GM19193 (cell line): ENCODE results near the gene EXOC6.

Experiments
- POLR2A ChIP-seq: IDR thresholded peaks from 4 replicates; pipeline ENCODE4 v1.6.1; 2011; ENCODE audit not compliant: insufficient read depth, insufficient read length; ENCODE audit errors: extremely low read depth

The EXOC6 gene, protein sequence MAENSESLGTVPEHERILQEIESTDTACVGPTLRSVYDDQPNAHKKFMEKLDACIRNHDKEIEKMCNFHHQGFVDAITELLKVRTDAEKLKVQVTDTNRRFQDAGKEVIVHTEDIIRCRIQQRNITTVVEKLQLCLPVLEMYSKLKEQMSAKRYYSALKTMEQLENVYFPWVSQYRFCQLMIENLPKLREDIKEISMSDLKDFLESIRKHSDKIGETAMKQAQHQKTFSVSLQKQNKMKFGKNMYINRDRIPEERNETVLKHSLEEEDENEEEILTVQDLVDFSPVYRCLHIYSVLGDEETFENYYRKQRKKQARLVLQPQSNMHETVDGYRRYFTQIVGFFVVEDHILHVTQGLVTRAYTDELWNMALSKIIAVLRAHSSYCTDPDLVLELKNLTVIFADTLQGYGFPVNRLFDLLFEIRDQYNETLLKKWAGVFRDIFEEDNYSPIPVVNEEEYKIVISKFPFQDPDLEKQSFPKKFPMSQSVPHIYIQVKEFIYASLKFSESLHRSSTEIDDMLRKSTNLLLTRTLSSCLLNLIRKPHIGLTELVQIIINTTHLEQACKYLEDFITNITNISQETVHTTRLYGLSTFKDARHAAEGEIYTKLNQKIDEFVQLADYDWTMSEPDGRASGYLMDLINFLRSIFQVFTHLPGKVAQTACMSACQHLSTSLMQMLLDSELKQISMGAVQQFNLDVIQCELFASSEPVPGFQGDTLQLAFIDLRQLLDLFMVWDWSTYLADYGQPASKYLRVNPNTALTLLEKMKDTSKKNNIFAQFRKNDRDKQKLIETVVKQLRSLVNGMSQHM

DNA sequence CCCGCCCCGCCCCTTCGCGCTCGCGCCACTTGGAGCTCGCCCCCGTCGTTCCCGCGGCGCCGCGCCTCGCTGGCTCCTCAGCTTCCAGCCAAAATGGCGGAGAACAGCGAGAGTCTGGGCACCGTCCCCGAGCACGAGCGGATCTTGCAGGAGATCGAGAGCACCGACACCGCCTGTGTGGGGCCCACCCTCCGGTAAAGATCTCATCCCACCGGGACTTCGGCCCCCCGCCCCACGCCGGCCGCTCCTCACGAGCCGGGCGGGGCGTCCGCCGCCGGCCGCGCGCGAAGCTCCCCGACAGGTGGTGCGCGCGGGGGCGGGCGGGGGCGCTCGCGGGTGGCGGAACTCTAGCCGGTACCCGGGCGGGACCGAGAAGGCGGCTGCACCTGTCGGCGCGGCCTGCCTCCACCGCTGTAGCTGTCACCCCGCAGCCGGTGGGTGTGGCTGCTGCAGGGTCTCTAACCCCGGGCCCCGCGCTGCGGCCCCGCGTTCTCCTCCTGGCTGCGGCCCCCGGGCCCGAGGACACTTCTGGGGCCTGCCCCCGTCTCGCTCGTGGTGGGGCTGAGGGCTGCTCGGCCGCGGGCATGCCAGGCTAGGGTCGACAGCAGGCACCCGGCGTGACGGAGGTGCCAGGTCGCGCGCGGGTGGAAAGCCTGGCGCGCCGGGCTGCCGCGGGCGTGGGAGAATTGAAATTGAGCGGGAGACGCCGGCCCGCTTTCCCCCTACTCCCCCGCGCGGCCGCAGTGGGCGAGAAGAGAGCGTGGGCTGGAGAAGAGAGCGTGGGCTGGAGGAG is at the start of gene EXOC6:
TSS of gene EXOC6 (plus strand) at position 80 of the 793 bp plus-strand sequence. CDS start at position 94, 14 bp downstream.
- TF ChIP-seq POLR2A, result peak; percentile 86

DNA sequence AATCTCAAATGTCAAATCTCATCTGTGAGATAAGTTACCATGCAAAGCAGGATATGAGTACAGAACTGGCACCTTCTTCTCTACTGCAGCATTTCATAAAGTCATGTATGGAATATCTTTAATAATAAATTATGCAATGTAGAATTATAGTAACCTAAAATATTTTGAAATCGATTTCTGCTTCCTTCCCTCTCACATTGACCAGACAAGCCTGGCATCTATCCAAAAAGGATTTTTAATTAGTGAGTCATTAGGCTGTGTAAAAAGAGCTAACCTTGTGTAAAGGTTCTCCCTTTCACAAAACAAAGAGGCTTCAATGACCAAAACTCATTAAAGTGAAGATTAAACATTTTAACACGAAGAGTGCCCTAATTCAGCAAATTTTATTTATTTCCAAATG is 48.8 kb upstream of the EXOC6 start:
- no peak for TF ChIP-seq POLR2A

DNA sequence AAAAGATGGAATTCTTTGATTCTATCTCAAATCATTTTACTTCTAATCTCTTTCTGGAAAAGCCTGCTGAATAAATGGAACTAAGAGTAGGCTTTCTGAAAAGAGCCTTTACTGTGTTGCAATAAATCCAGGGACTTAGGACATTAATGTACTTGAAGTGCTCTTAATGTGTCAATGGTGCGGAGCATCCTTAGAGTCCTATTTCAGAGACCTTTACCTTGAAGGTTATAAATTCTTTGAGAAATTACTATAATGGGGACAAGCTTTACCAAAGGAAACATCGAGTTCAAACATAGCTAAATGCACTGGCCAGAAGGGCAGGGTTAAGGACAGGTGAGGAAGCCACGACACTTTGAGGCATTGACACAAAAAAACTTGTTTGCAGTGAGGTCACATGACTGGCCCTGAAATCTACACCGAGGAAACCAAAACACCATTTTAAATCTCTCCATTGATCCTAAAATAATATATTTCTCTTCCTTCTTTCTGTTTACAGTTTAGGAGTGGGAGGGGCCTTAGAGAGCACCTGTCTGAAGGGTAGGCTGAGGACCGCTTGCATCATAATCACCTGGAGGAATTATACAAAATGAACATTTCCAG is 48.1 kb upstream of the EXOC6 start:
- no peak for TF ChIP-seq POLR2A

DNA sequence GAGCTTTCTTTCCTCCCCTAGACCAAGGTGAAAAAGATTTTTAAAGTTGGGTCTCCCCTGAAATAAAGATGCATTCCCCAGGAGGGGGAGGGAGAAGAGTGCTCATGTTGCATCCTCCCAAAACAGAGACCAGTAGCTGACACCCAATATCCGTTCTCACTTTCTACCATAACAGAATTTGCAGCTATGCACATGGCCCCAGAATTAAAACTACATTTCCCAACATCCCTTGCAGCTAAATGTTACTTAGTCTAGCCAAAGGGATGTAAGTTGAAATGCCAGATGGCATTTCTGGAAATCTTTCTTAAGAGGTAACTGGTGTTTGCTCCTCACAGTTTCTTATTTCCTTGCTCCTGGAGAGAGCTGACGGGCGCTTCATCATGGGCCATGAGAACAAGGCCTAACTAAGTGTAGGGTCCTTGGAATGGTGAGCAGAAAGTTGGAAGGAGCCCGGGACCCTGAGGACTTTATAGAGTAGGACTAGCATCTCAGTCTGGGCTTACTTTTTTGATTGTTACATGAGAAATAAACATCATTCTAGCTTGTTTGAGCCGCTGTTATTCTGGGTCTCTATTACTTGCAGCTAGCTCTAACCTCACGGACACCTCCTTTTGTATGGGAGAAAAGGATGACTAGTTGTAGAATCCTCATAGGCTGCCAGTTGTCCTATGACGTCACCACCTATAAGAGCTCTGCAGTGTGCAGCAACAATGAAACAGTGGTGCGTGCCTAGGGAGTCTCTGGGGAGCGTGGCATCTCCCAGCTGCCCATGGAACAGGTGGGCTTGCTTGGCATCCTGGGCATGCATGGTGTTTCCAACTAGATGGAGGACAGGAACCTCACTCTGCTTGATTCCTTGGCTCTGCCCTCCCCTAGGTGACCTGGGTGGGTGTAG is 46.1 kb upstream of the EXOC6 start:
- TF ChIP-seq POLR2A, result no peak

DNA sequence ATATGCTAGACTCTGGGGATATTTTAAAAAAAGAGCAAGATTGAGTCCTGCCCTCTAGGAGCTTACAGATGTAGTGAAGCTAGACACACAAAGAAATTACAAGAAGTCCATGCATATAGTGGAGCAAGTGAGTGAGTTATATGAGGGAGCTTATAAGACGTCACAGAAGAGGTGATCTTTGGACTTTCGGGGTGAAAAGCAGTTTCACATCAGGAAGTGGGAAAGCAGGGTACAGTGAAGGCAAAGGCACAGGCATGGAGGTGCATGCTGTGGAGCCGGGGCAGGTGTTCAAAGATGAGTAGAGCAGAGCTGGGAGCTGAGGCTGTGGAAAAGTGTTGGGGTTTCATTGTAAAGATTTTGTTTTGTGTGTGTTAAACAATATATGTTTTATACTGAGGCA is 38.5 kb upstream of the EXOC6 start:
- TF ChIP-seq POLR2A, result no peak

DNA sequence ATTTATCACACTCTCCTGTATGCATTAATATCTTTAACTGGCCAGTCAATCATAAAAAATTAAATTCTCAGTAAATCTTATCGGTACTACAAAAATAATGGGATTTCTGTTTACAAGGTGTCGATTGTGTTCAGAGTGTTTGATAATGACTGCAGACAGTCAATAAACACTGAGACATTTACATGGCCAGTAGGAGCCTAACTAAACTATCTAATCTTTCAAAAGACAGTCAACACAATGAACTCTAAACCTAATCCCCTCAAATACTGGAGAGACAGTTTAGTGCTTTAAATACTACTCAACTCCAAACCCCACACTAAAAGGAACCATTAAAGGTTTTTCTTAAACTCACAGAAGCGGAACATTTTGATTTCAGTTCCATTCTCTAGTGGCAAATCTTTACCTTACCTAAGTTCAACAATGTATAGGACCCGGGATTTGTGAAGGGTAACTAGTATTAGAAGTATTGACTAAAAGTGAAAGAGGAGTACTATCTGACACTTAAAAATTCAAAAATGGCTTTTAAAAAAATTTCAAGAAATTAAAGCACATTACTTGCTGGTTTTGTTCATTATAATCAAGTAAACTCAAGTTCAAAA is 37.3 kb upstream of the EXOC6 start:
- no peak for TF ChIP-seq POLR2A

DNA sequence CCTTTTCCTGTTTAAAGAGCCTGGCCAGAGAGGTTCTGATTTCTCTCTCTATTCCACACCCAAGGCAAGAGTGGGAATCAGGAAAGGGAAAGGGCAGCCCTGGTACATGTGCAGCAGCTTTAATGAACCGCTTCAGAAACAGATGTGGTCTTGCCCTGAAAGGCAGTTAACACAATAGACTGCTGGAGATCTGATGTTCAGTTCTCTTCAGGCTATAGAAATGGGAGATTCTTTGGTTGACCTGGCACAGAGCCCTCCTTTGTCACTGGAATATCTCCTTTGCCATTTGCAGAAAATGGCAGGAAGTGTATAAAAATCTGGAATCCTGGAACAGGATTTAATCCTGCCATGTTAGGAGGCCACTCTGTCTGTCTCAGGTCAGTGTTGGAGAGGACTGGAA is 36.3 kb upstream of the EXOC6 start:
- TF ChIP-seq POLR2A, result no peak

DNA sequence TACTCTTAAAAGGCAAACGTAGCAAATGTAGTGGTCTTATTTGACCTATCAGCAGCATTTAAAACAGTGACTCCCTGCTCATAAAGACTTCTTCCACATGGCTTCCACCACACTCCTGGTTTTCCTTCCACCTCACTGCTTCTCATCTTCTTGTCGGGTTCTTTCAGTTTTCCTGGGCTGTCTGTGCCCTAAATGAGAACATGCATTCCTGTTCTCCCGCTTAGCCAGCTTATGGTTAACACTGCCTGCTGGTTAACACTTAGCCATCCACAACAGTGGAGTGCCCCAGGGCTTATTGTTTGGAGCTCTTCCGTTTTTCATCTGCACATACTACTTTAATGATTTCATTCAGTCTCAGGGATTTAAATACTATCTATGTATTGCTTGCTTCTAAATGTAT is 34.3 kb upstream of the EXOC6 start:
- TF ChIP-seq POLR2A, result no peak

DNA sequence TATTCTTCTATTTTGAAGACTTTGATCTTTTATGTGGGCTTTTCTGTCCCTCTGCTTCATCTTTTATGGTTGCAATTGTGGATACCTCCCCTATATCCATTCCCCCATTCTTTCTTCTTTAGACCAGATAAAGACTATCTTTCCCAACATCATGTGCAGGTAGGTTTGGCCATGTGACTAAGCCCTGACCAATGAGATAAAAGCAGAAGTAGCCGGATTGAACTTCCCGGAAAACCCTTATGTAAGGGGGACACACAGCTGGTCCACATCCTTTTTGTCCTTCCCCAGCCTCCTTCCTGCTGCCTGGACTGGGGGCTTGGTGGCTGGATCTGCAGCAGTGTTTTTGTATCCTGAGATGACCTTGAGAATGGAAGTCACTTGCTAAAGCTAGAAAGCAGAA is 33.5 kb upstream of the EXOC6 start:
- TF ChIP-seq POLR2A, result no peak

DNA sequence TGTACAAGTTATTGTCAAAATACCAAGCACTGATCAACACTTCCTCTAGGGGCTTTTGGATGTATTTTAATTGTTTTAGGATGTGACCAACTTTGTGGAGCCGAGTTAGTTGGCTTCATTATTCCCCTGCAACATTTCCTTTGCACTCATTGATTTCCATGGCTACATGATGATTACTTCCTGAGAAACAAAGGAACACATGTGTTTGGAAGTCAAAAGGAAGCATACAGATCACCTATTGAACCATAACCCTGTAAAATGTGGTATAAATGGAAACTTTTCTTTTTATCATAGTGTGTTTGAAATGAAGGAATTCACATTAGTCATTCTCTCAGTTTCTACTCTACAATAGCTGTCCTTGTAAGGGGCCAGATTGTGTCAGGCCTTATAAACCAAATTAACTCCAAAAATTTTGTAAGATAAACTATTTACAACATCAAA is 32.2 kb upstream of the EXOC6 start:
- TF ChIP-seq POLR2A, result no peak

DNA sequence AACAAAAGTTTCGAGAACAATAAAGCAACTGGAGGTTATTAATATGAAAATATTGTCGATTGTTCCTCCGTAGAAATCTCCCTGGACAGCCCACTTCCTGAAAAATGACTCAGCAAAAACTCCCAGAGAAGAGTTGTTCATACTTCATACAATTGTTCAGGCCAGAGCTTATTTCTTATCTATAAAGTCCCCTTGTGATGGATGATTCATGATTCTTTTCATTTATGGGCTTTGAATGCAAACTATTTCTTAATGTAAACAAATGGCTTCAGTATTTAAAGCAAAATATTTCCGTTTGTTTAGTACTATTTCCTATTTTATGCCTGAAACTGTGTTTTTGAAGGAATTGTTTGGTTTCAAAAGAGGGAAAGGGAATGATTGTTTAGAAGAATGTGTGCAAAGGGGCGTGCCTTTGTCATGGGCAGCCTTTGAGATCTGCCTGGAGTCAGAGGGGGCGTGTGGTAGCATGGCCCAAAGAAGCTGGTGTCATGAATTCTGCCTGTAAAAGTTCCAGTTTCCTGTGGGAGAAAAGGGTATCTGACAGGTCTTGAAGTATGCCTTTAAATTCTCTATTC is 26.2 kb upstream of the EXOC6 start:
- no peak for TF ChIP-seq POLR2A

DNA sequence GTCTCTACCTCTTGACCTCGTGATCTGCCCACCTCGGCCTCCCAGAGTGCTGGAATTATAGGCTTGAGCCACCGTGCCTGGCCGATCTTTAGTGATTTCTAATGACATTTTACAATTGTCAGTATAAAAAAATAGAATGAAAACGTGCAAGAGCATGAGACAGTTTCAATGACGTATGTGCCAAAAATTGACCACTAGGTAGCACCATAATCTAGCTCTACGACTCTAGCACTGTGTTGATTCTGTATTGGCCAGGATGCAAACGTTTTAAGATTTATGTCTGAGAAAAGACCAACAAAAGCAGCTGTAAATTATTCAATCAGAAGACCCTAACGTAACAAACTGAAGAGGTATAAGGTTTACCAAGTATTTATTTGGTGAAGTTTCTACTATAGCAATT is 25.4 kb upstream of the EXOC6 start:
- TF ChIP-seq POLR2A, result no peak

DNA sequence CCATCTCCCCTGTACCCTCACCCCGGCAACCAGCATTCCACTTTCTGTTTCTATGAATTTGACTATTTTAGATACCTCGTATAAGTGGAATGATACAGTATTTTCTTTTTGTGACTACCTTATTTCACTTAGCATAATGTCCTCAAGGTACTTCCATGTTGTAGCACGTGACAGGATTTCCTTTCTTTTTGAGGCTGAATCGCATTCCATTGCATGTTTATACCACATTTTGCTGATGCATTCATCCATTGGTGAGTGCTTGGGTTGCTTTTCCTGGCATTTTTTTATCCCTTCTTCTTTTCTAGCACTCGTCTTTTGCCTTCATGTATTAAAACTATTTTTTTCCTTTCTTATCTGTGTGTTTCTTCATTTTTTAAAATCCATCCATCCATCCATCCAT is 22.3 kb upstream of the EXOC6 start:
- no peak for TF ChIP-seq POLR2A
